GM10266 (cell line): Measurements from ENCODE around the gene SLC35A5.

Experiments used
- DNase-seq: peaks from one replicate; pipeline ENCODE4 v3.0.0; 2012; ENCODE audit errors: extremely low spot score
- TF ChIP-seq, protein P1 (sequence below): IDR thresholded peaks from 2 replicates; pipeline ENCODE4 v1.5.1; 2012; ENCODE audit warnings: mild to moderate bottlenecking, low read depth; ENCODE audit not compliant: control insufficient read depth, insufficient read depth; ENCODE audit errors: missing control alignments

Gene SLC35A5

DNA sequence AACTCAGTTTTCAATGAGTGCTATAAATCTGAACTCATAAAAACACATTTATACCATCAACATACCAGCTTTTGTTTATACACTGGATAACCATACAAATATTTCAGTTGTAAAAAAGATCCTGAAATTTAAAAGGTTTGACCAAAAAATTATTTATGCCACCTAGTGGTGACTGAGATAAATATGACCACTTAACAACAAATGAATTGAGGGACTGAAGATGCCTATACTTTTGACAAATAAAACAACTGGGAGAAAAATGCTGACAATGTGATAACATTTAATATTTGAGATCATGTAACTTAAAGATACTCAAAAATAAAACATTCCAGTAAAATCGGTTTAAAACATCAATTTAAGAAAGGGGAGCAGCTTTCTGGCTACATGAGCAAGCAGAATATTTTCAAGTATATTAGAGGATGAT lies 30.5 kb upstream of the SLC35A5 start:
- DNase-seq, result no peak
- TF ChIP-seq, protein P1, sequence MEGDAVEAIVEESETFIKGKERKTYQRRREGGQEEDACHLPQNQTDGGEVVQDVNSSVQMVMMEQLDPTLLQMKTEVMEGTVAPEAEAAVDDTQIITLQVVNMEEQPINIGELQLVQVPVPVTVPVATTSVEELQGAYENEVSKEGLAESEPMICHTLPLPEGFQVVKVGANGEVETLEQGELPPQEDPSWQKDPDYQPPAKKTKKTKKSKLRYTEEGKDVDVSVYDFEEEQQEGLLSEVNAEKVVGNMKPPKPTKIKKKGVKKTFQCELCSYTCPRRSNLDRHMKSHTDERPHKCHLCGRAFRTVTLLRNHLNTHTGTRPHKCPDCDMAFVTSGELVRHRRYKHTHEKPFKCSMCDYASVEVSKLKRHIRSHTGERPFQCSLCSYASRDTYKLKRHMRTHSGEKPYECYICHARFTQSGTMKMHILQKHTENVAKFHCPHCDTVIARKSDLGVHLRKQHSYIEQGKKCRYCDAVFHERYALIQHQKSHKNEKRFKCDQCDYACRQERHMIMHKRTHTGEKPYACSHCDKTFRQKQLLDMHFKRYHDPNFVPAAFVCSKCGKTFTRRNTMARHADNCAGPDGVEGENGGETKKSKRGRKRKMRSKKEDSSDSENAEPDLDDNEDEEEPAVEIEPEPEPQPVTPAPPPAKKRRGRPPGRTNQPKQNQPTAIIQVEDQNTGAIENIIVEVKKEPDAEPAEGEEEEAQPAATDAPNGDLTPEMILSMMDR, result peak; percentile 27

DNA sequence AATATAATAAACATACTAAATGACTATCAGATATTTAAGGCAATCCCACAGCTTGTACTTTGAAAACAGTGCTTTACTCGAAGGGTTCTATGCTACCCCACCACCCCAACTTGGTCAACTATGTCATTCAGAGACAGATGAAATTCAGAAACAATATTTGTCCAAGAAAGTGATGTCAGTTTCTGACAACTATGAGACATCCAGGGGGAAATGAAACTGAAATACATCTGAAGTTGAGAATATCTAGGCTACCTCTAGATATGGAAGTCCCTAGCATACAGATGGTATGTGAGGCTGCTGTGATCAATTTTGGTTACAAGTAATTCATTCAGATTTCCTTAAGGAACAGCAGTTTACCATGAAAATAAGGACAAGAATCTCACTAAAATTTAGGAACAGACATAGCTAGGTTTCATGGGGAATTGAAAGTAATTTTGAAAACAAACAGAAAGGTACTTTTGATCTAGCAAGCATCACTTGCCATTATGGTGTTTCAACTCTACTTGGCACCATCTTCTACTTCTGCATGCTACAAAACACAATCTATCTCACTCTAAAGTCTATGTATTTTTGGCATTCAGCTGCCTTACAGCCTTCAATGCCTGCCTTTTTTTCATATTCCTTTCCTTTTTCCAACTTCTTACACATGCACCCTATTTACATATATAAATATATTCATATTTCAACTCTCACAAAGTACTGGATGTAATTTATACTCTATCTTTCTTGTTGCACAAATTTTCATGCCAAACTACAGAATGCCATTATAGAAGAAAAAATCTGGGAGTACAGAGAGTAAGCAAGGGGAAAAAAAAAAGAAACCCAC lies 21.8 kb upstream of the SLC35A5 start:
- peak; percentile 41 for DNase-seq
- TF ChIP-seq, protein P1, result no peak

DNA sequence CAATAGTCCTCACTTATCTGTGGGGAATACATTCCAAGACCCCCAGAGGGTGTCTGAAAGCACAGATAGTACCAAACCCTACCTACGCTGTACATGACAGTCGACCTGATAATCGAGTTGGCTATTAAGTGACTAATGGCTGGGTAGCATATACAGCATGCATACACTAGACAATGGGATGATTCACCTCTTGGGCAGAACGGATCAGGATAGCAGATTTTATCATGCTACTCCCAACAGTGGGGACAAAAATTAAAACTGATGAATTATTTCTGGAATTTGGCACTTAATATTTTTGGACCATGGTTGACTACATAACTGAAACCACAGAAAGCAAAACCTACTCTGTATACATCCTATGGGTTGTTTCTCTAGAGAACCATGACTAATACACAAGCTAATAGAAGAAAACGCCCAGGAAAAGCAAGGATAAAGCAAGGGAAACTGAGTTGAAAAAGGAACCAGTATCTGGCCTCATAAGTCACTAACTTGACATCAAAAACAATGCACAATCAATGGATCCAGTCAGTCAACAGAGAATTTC lies 15.6 kb upstream of the SLC35A5 start:
- TF ChIP-seq, protein P1, result no peak
- DNase-seq, result no peak

DNA sequence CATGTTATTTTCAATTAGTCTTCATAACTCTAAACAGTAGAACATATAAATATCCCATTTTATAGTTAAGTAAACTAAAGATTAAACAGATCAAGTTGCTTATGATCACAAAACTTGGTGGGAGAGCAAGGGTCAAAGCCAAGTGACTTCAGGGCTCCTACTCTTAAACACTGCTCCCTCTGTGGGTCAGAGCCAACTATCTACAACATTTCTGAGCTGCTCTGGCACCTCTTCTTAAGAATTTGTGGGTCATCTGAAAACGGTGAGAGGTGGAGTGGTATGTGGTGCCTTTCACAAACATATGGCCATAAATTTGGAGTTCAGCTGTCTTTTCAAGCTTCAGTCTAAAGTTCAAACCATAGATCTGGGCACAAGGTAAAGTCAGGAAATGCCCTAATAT lies 11.0 kb upstream of the SLC35A5 start:
- DNase-seq, result no peak
- TF ChIP-seq, protein P1, result no peak

DNA sequence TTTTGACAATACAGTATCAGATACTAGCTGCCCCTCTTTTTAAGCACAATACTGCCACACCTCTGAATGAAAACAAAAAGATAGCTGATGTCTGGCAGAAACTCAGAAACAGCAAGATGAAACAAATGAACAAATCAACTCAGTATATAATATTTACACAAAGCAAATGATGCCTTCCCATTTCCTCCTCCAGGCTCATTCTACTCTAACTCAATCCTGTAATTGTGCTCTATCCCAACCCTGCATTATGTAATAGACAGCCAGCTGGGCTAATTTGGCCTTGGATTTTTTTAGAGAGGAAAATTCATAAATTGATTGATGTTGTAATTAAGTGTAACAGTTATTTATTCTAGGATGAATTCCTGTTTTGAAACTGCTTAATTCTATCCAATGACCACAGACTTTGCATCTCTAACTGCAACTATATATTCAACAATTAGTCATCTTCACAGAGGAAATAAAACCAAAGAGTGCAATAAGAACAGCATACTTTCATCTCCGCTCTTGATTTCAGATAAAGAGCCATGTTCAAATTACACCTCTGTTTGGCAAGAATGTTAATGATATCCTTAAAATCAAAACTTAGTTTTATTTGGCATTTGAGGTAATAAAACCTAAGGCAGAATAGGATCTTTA lies 6.2 kb upstream of the SLC35A5 start:
- TF ChIP-seq, protein P1, result no peak
- DNase-seq, result no peak

DNA sequence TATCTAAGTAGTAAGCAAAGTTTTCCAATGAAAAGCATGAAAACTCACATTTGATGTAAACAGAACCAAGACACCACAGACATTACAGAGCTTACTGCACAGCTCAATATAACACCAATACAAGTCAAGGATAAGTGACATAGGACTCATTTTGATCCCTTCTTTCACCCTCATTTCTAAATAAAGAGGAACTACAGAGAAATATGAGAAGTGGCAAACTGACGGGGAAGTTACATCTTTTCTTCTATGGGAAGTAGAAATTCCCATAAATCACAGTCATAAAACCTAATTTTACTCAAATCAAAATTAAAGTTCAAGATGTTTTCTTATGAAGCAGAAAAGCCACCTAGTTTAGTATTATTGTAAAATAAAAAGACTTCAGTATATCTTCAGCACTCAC lies 3.9 kb upstream of the SLC35A5 start:
- no peak for DNase-seq
- TF ChIP-seq, protein P1, result no peak

DNA sequence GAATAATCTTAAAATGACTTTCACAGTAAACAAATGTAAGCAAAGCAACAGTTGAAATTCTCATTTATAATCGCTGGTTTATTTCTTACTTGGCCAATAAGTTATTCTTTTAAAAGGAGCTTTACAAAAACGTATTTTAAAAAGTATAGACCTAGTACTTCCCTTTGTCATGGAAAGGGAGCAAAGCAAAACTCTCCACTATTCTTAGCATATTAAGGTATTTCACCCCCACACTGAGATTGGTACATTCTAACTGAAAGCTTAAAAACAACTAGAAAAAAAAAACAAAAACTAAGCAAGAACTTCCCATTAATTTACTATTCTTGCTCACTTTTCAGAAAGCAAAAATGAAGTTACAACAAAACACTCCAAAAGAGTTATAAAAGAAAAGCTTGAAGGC lies 1.5 kb upstream of the SLC35A5 start:
- TF ChIP-seq, protein P1, result no peak
- no peak for DNase-seq
